Keratinocyte (primary cell): Measurements from ENCODE around the gene NPIPB8.
"Not testable (repeated sequence)": the region's sequence is repeated elsewhere in the genome, so short reads cannot be mapped to it uniquely, and the experiment has no call there.

Source experiments
- EZH2 ChIP-seq: IDR thresholded peaks from one replicate; pipeline ENCODE4 v1.6.1; 2012; ENCODE audit warnings: inconsistent platforms, mild to moderate bottlenecking, low read length, moderate library complexity
- TF ChIP-seq, protein P1 (sequence below), 3 experiments: IDR thresholded peaks in 1 of 3; conservative IDR thresholded peaks in 1 of 3; optimal IDR thresholded peaks in 1 of 3; 2 replicates in 2 of 3; 3 replicates in 1 of 3; pipeline versions ENCODE3 to v1.5.1; 2011; ENCODE audit warnings: low read length in 3 of 3, mild to moderate bottlenecking in 3 of 3, moderate library complexity in 2 of 3, control low read depth in 1 of 3, inconsistent platforms in 1 of 3; ENCODE audit not compliant: insufficient read depth in 2 of 3; ENCODE audit errors: extremely low read depth in 1 of 3

DNA sequence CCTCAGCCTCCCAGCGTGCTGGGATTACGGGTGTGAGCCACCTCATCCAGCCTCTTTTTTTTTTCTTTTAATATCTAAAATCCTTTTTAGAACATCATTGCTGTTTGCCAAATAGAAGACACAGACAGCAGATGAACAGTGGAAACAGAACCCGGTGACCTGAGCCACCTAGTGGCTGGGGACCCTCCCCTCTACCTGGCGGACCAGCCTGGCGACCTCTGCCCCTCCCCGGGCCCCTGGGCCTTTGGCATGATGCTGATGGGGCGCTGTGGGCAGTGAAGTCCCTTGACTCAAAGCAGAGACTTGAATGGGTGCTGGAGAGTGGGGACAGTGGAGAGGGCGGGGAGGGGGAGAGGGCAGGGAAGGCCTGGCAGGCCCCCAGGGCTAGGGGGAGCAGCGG lies 61.9 kb downstream of the NPIPB8 start:
- TF ChIP-seq, protein P1, sequence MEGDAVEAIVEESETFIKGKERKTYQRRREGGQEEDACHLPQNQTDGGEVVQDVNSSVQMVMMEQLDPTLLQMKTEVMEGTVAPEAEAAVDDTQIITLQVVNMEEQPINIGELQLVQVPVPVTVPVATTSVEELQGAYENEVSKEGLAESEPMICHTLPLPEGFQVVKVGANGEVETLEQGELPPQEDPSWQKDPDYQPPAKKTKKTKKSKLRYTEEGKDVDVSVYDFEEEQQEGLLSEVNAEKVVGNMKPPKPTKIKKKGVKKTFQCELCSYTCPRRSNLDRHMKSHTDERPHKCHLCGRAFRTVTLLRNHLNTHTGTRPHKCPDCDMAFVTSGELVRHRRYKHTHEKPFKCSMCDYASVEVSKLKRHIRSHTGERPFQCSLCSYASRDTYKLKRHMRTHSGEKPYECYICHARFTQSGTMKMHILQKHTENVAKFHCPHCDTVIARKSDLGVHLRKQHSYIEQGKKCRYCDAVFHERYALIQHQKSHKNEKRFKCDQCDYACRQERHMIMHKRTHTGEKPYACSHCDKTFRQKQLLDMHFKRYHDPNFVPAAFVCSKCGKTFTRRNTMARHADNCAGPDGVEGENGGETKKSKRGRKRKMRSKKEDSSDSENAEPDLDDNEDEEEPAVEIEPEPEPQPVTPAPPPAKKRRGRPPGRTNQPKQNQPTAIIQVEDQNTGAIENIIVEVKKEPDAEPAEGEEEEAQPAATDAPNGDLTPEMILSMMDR (optimal IDR thresholded peaks at IDR 0.05 in 1 of 3, IDR thresholded peaks at IDR 0.05 in 1 of 3, conservative IDR thresholded peaks at IDR 0.05 in 1 of 3; ENCODE audit: extremely low read depth in 1 of 3, insufficient read depth in 2 of 3, low read length in 3 of 3) = not testable (repeated sequence)
- not testable (repeated sequence) for TF ChIP-seq EZH2
